Keratinocyte (primary cell): ENCODE results near the gene DHX57.

Source experiments
- CTCF ChIP-seq, 3 experiments: IDR thresholded peaks in 1 of 3; conservative IDR thresholded peaks in 1 of 3; optimal IDR thresholded peaks in 1 of 3; 2 replicates in 2 of 3; 3 replicates in 1 of 3; pipeline versions ENCODE3 to v1.5.1; 2011; ENCODE audit warnings: low read length in 3 of 3, mild to moderate bottlenecking in 3 of 3, moderate library complexity in 2 of 3, control low read depth in 1 of 3, inconsistent platforms in 1 of 3; ENCODE audit not compliant: insufficient read depth in 2 of 3; ENCODE audit errors: extremely low read depth in 1 of 3
- EZH2 ChIP-seq: IDR thresholded peaks from one replicate; pipeline ENCODE4 v1.6.1; 2012; ENCODE audit warnings: inconsistent platforms, mild to moderate bottlenecking, low read length, moderate library complexity

GRCh38 chr2:38763728-38764127 lies 112.0 kb downstream of the DHX57 start:
- TF ChIP-seq CTCF (optimal IDR thresholded peaks at IDR 0.05 in 1 of 3, IDR thresholded peaks at IDR 0.05 in 1 of 3, conservative IDR thresholded peaks at IDR 0.05 in 1 of 3; ENCODE audit: extremely low read depth in 1 of 3, insufficient read depth in 2 of 3, low read length in 3 of 3): no peak
- TF ChIP-seq EZH2: no peak
